GM18507 (cell line): ENCODE measurements around the gene KCTD16.

Experiments
- DNase-seq: peaks from one replicate; pipeline ENCODE4 v3.0.0; 2011; ENCODE audit warnings: low read depth; ENCODE audit not compliant: insufficient read length; ENCODE audit errors: extremely low spot score
- FAIRE-seq: peaks from 2 replicates; lab custom pipeline; 2011; peaks lifted over from hg19 to GRCh38; lab: Jason Lieb, UNC

KCTD16 gene

DNA sequence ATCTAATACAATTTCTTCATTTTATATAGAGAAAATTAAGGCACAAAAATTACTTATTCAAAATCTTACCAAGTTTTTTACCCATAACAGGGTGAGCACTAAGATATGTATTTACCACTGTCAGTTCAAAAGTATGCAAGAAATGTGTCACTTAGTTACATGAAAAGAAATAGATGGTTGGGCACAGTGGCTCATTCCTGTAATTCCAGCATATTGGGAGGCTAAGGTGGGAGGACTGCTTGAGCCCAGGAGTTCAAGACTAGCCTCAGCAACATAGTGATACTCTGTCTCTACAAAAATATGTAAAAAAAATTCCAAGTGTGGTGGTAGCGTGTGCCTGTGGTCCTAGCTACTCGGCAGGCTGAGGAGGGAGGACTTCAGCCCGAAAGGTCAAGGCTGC, 19.6 kb upstream of the KCTD16 start:
- DNase-seq (no peak), FAIRE-seq (no peak)

DNA sequence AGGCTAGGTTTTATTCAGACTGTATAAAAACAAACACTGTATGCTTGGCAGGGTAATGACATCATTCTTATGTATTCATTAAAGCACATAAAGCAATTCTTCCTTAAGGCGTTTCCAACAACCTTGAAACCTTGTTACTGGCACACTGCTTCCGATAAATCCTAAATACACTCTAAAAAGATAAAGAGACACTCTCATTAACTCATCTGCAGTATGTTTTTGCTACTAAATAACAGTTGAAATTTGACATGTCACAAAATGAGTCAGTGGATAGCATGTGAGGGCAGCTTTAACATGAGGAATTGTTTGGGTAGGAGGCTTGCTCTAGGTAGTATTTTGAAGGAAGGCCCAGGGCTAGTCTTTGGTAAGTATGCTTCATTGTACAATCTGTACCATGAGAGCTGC, 13.9 kb upstream of the KCTD16 start:
- no peak for DNase-seq
- FAIRE-seq, result no peak

- no peak for FAIRE-seq
- DNase-seq, result no peak
Measured at GRCh38 chr5:144162686-144163085, 8.0 kb upstream of the KCTD16 start.

DNA sequence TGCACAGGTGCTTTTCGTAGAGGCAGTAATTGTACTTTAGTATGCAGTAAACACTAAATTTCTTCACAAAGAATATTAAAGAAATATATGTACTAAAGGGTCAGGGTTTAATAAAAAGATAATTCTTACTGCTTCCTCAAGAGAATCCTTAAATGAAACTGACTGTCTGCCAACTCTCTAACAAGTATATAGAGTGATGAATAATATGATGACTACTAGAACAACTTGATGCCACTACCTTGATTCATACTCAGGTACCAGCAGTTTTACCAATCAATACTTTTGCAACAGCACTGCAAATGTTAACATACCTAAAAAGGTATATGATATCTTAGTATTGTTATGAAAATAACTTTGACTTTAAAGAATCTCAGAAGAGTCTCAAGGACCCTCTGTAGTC, 4.0 kb upstream of the KCTD16 start:
- DNase-seq, result no peak
- no peak for FAIRE-seq

- FAIRE-seq, result no peak
- DNase-seq, result no peak
Measured at GRCh38 chr5:144167998-144168397, 2.7 kb upstream of the KCTD16 start.

- FAIRE-seq, result no peak
- DNase-seq, result no peak
Measured at GRCh38 chr5:144169904-144170275, 783 bp upstream of the KCTD16 start.

DNA sequence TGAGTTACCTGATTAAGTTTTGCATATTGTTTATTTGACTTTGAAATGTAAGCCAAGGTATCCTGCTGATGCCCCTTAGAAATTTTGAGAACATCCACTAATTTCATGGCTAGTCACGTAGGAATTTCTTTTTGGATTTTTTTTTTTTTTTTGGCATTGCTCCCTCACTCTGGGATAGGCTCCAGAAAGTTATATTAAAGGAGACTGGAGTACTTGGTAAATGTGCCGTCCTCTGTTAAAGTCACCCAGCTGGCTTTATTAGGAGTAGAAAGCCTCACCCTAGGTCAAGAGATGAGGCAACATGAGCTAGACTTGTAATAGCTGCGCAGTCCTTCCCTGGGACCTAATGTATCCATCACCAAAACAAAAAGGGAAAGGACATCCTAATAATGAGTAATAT, 3.1 kb downstream of the KCTD16 start:
- no peak for FAIRE-seq
- no peak for DNase-seq

DNA sequence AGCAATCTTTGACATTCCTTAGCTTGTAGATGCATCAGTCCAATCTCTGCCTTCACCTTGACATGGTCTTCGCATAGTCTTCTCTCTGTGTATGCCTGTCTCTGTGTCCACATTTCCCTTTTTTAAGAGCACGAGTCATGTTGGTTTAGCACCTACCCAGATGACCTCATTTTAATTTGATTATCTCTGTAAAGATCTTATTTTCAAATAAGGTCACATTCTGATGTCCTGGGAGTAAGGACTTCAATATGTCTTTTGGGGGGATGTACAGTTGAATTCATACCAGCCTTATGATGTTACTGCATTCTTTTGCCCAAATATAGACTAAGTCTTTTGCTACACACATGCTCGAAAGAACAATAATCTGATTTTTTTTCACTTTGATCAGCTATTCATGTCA, 6.9 kb downstream of the KCTD16 start:
- DNase-seq (no peak), FAIRE-seq (no peak)

GRCh38 chr5:144179226-144179625, 8.6 kb downstream of the KCTD16 start:
- no peak for FAIRE-seq
- no peak for DNase-seq

- FAIRE-seq, result peak; percentile 71
- no peak for DNase-seq
Measured at GRCh38 chr5:144183254-144183889, 12.7 kb downstream of the KCTD16 start.

- FAIRE-seq (peak; percentile 93), DNase-seq (no peak)
Measured at GRCh38 chr5:144187699-144188294, 17.1 kb downstream of the KCTD16 start.

DNA sequence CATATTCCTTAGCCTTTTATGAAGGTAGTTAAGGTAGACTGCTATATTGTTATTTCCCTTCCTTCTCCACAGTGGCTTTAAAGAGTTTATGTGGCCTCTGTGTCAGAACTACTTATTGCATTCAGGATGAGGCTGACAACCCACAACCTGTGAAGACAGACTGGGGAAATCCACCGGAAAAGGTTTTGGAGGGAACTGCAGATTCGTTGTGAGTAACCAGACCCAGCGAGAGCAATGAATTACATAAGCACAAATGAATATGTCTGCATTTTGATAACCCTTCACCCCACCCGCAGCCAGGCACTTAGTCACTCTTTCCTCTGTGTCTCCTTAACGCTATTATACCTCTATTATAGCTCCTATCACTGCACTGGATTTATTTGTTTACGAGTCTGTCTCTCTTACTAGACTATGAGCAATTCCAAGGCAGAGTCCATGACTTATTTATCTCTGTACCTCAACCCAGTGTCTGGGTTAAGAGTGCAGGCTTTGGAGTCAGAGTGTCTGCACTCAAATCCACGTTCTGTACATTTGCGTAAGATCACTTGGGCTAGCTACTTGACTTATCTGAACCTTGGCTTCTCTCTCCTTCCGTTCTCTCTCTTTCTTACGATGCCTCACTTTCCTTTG, 19.2 kb downstream of the KCTD16 start:
- FAIRE-seq (peak; percentile 81), DNase-seq (no peak)

GRCh38 chr5:144191531-144191930, 20.9 kb downstream of the KCTD16 start:
- FAIRE-seq (no peak), DNase-seq (no peak)

DNA sequence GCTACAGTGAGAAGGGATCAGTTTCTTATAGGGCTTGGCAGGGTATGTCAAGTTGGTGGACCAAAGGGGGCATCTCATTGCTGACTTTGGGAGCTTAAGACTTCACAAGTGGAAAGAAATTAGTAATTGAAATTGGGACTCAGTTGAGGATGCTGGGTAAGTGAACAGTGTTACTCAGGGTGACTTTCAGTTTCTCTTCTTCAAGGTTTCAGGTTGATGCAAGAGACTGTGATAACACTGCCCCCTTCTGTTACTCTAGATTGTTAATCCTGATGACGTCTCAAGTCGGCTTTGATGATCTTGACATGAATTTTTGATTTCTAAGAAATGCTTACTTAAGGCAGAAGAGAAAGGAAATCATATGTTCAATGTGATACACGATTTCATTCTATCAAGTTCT, 21.3 kb downstream of the KCTD16 start:
- DNase-seq, result peak; percentile 39
- peak; percentile 98 for FAIRE-seq

DNA sequence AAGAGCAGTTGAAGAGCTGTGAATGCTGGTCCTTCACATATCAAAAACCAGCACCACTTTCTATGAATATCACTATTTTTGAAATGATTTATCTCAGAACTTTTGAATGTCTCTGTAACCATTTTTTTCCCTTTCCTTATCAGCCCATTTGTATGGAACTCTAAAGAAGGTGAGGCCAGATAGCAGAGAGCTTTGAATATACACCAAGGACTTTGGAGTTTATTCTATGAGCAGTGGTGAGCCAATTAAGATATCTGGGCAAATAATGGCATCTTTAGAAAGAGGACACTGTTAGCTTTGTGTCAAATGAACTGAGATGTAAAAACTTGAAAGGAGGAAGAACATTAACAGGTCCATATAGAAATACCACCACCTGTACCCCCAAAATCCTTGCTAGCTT, 22.0 kb downstream of the KCTD16 start:
- DNase-seq (no peak), FAIRE-seq (no peak)

DNA sequence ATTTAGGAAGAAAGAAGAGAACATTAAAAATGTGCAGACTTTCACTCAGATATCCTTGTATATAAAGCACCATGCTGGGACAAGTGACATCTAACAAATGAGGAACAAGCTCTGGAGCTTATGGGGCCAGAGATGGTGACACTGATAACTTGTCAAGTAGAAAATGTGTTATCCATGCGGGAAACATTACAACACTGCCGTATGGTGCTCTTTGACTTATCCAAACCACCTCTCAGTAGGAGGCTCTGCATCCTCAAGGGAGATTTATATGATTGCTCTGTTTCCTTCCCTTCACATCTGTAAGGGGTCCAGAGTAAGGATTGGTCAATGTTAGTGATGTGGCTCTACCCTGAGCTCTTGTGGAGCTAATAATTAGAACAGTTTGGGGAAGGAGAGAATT, 23.5 kb downstream of the KCTD16 start:
- DNase-seq (no peak), FAIRE-seq (no peak)

GRCh38 chr5:144195448-144195847, 24.8 kb downstream of the KCTD16 start:
- FAIRE-seq, result no peak
- no peak for DNase-seq

- DNase-seq (no peak), FAIRE-seq (no peak)
Measured at GRCh38 chr5:144196612-144197011, 25.9 kb downstream of the KCTD16 start.

DNA sequence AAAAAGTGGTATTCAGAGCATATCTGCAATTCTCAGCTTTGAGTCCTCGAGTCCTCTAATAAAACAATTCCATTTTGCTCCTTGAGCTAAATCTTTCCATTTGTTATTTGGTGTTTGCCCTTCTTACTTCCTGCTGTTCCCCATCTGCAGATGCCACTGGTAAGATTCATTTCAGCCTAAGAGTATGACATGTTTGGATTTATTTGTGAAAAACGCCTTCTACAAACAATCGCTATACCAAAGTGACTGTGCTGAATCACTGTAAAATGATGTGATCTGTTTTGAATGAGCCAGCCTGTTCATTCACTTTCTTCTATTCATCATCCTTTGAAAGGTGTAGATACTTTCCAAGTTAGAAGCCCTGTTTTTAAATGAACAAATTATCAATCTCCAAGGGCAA, 27.7 kb downstream of the KCTD16 start:
- DNase-seq (no peak), FAIRE-seq (no peak)

GRCh38 chr5:144201588-144201987, 30.9 kb downstream of the KCTD16 start:
- no peak for DNase-seq
- no peak for FAIRE-seq

DNA sequence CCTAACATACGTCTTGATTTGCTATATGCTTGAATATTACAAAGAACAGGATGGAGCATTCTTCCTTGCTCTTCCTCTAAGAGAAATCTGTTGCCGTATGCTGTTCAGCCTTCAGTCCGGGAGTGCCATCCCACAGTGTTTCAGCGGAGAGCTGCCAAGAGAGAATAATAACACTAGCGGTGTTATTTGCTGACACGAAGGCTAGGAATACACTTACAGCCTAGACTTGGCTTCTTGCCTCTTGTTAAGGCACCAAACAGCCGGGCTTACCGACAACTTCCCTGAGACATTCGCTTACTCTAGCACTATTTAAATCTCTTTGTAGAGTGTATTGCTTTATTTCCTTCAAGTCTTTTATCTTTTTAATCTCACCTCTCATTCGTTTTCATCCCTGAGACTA, 31.4 kb downstream of the KCTD16 start:
- DNase-seq (no peak), FAIRE-seq (no peak)
